ENCODE measurements around the gene YLPM1.

The YLPM1 gene

GRCh38 chr14:74841230-74842207 lies 78.4 kb downstream of the YLPM1 start:
- no peak for DNase-seq

GRCh38 chr14:74843653-74844052 lies 80.5 kb downstream of the YLPM1 start:
- DNase-seq: no peak

- no peak for DNase-seq
Observed at GRCh38 chr14:74846168-74846567, 83.1 kb downstream of the YLPM1 start.

- DNase-seq: no peak
Observed at GRCh38 chr14:74846968-74847665, 84.0 kb downstream of the YLPM1 start.

- no peak for DNase-seq
Observed at GRCh38 chr14:74848768-74849167, 85.7 kb downstream of the YLPM1 start.

GRCh38 chr14:74852922-74853530 lies 89.9 kb downstream of the YLPM1 start:
- no peak for DNase-seq

- DNase-seq: no peak
Observed at GRCh38 chr14:74853581-74853980, 90.5 kb downstream of the YLPM1 start.

- DNase-seq: no peak
Observed at GRCh38 chr14:74855021-74855420, 91.9 kb downstream of the YLPM1 start.

- DNase-seq: no peak
Observed at GRCh38 chr14:74855945-74856344, 92.8 kb downstream of the YLPM1 start.

GRCh38 chr14:74856366-74856765 lies 93.2 kb downstream of the YLPM1 start:
- no peak for DNase-seq

GRCh38 chr14:74858022-74858421 lies 94.9 kb downstream of the YLPM1 start:
- DNase-seq: no peak

GRCh38 chr14:74859757-74860552 lies 96.8 kb downstream of the YLPM1 start:
- DNase-seq: no peak

GRCh38 chr14:74860899-74861733 lies 98.0 kb downstream of the YLPM1 start:
- DNase-seq: peak; percentile 49 to 78

- no peak for DNase-seq
Observed at GRCh38 chr14:74861734-74862090, 98.6 kb downstream of the YLPM1 start.

GRCh38 chr14:74863274-74863673 lies 100.2 kb downstream of the YLPM1 start:
- peak; percentile 19 to 32 for DNase-seq

GRCh38 chr14:74864198-74864597 lies 101.1 kb downstream of the YLPM1 start:
- DNase-seq: no peak

- no peak for DNase-seq
Observed at GRCh38 chr14:74865156-74865555, 102.0 kb downstream of the YLPM1 start.

GRCh38 chr14:74866708-74867389 lies 103.7 kb downstream of the YLPM1 start:
- DNase-seq: no peak

- DNase-seq: peak; percentile 23 to 69
Observed at GRCh38 chr14:74867673-74868072, 104.6 kb downstream of the YLPM1 start.

GRCh38 chr14:74868739-74869138 lies 105.6 kb downstream of the YLPM1 start:
- DNase-seq: no peak

- no peak for DNase-seq
Observed at GRCh38 chr14:74871819-74872218, 108.7 kb downstream of the YLPM1 start.
